SK-N-SH treated with all-trans-retinoic acid at 6 μM for 48 hours (cell line): ENCODE data around the gene AGBL1.

Experiments used
- ARNTL ChIP-seq: fragments of 450-650 bp; formaldehyde crosslinking; IDR thresholded peaks from 2 replicates; pipeline ENCODE4 v1.5.0; 2020; ENCODE audit warnings: low read depth, mild to moderate bottlenecking, moderate library complexity, borderline replicate concordance
- BACH2 ChIP-seq: fragments of 250-450 bp; sonication (Bioruptor Pico); IDR thresholded peaks from 2 replicates; pipeline ENCODE4 v1.9.0; 2021; ENCODE audit warnings: mild to moderate bottlenecking, borderline replicate concordance
- ZFP30 ChIP-seq: fragments of 450-650 bp; formaldehyde crosslinking; IDR thresholded peaks from 2 replicates; pipeline ENCODE4 v1.5.0; 2022; ENCODE audit warnings: mild to moderate bottlenecking, moderate library complexity
- TF ChIP-seq, protein P1 (sequence below): fragments of 250-450 bp; sonication (Bioruptor Pico); IDR thresholded peaks from 2 replicates; pipeline ENCODE4 v1.5.0; 2020; ENCODE audit warnings: mild to moderate bottlenecking, moderate library complexity

DNA sequence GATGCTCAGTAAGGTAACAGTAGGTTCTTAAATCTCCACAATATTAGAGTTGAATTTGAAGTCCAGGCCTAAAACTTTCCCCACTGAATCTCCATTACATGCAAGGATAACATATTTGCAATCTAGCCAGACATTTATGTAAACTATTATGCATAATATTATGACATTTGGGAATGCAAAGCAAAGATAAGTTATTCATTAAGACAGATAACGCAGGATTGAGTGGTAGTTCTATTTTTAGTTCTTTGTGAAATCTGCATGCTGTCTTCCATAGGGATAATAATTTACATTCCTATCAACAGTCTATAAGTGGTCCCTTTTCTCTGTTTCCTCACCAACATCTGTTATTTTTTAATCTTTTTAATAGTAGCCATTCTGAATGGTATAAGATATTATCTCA, 333.5 kb downstream of the AGBL1 start:
- TF ChIP-seq, protein P1, sequence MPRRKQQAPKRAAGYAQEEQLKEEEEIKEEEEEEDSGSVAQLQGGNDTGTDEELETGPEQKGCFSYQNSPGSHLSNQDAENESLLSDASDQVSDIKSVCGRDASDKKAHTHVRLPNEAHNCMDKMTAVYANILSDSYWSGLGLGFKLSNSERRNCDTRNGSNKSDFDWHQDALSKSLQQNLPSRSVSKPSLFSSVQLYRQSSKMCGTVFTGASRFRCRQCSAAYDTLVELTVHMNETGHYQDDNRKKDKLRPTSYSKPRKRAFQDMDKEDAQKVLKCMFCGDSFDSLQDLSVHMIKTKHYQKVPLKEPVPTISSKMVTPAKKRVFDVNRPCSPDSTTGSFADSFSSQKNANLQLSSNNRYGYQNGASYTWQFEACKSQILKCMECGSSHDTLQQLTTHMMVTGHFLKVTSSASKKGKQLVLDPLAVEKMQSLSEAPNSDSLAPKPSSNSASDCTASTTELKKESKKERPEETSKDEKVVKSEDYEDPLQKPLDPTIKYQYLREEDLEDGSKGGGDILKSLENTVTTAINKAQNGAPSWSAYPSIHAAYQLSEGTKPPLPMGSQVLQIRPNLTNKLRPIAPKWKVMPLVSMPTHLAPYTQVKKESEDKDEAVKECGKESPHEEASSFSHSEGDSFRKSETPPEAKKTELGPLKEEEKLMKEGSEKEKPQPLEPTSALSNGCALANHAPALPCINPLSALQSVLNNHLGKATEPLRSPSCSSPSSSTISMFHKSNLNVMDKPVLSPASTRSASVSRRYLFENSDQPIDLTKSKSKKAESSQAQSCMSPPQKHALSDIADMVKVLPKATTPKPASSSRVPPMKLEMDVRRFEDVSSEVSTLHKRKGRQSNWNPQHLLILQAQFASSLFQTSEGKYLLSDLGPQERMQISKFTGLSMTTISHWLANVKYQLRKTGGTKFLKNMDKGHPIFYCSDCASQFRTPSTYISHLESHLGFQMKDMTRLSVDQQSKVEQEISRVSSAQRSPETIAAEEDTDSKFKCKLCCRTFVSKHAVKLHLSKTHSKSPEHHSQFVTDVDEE = no peak
- TF ChIP-seq ZFP30 (no peak), ARNTL (CRISPR knock-in tag) (no peak), BACH2 (CRISPR knock-in tag) (no peak)
